HFF-Myc (cell line): Measurements from ENCODE around the gene PPP2R5C.

ENCODE experiments used
- DNase-seq: peaks from one replicate; pipeline ENCODE4 v3.0.0-alpha.2; 2011; ENCODE audit warnings: low read depth; ENCODE audit errors: extremely low read depth
- H3K4me3 ChIP-seq: replicated peaks from 2 replicates; pipeline ENCODE4 v1.5.1; 2011; ENCODE audit warnings: low read depth, mild to moderate bottlenecking, control low read depth, low read length
- CTCF ChIP-seq: IDR thresholded peaks from 2 replicates; pipeline ENCODE4 v1.5.1; 2012; ENCODE audit warnings: mild to moderate bottlenecking, low read depth, low read length, control low read depth; ENCODE audit errors: missing control alignments

The PPP2R5C gene

GRCh38 chr14:101884089-101884933 lies 122.8 kb downstream of the PPP2R5C start:
- DNase-seq = no peak
- no peak overlapping the region for H3K4me3 ChIP-seq
- no peak for TF ChIP-seq CTCF

GRCh38 chr14:101884934-101885576 lies 123.5 kb downstream of the PPP2R5C start:
- H3K4me3 ChIP-seq = no peak overlapping the region
- DNase-seq = no peak
- TF ChIP-seq CTCF = no peak

GRCh38 chr14:101887219-101887618 lies 125.7 kb downstream of the PPP2R5C start:
- DNase-seq = no peak
- no peak for TF ChIP-seq CTCF
- H3K4me3 ChIP-seq = no peak overlapping the region

DNA sequence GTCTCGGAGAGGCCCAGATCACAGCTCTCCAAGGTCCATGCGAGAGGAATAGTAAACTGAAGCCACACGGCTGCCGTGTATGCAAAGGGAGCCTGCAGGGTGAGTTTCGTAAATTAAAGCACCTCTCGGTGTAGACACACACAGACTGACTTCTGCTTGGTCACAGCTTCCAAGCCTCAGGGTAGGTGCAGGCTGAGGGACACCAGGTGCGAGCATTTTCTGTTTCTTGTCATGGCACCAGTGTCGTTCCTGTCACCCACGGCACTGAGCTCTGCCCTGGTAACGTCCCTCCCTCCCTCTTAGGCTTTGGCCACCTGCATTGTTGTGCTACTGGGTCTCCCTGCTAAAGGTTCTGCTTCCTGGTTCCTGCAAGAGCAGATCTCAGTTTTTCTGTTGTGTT lies 126.7 kb downstream of the PPP2R5C start:
- no peak overlapping the region for H3K4me3 ChIP-seq
- TF ChIP-seq CTCF = no peak
- no peak for DNase-seq

DNA sequence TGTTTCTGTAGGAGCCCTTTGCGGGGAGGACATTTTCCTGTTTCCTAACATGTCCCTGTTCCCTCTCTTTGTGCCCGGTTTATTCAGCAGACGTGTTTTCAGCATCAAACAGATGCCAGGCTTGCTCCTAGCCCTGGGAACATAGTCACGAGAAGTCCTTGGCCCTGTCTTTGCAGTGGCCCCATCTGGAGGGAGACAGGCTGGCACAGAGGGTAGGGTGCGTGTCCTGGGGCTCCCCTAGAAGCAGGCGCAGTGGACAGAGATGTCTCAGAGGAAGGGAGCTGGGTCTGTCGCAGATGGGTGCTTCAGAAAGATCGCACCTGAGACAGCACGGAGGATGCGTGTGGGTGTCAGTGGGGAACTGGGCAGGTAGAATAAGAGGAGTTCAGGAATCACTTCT lies 127.9 kb downstream of the PPP2R5C start:
- no peak for DNase-seq
- no peak for TF ChIP-seq CTCF
- no peak overlapping the region for H3K4me3 ChIP-seq

DNA sequence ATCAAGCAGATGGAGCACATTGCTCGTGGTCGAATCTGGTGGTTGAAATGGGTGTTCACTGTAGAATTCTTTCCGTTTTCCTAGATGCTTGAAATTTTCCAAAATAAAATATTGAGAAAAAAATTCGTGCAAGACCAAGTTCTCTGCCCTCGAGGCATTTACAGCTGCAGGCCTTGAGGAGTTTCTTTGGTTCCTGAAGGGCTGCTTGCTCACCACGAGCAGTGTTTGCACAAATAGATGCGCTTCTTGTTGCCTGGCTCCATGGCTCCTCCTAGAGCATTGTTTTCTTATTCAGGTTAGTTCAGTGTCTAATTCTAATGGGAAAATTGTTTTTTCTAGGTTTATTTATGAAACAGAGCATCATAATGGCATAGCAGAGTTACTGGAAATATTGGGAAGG lies 128.4 kb downstream of the PPP2R5C start:
- no peak overlapping the region for H3K4me3 ChIP-seq
- DNase-seq = no peak
- no peak for TF ChIP-seq CTCF
